Peyer's patch (tissue), 4 donors: ENCODE measurements around the gene CLRN1. TPM values are rescaled to one million over a fixed set of nuclear protein-coding genes. Genes with fewer than 3 reads are reported as not detected.

Experiments used
- DNase-seq, 3 donors: peaks; one replicate each; pipeline ENCODE4 v3.0.0-alpha.2; 2017 to 2019
- H3K27ac ChIP-seq, 4 donors: fragments of 200-600 bp; sonication (generic); one replicate each; pipeline ENCODE4 v1.5.1; 2016 to 2019
- H3K27me3 ChIP-seq, 2 donors: fragments of 200-600 bp; sonication (generic); one replicate each; pipeline ENCODE4 v1.5.1; 2019
- H3K36me3 ChIP-seq, 3 donors: fragments of 200-600 bp; sonication (generic); one replicate each; pipeline ENCODE4 v1.5.1; 2016 to 2019
- H3K4me1 ChIP-seq, 4 donors: fragments of 200-600 bp; sonication (generic); one replicate each; pipeline ENCODE4 v1.5.1; 2016 to 2019
- H3K4me3 ChIP-seq, 4 donors: fragments of 200-600 bp; sonication (generic); 1 replicate in 3 of 4; 2 replicates in 1 of 4; pipeline ENCODE4 v1.5.1; 2016 to 2019; ENCODE audit warnings: mild to moderate bottlenecking in 1 of 4
- H3K9me3 ChIP-seq, 4 donors: fragments of 200-600 bp; sonication (generic); one replicate each; pipeline ENCODE4 v1.5.1; 2016 to 2019; ENCODE audit warnings: mild to moderate bottlenecking in 1 of 4
- CTCF ChIP-seq, 6 experiments: fragments of 450-650 bp in 4 of 6; fragments of 200-600 bp in 2 of 6; sonication (generic) in 1 of 6; IDR thresholded peaks; one replicate each; pipeline ENCODE4 v1.5.1; 2017 to 2019; ENCODE audit warnings: antibody characterized with exemption in 6 of 6, mild to moderate bottlenecking in 3 of 6, moderate library complexity in 1 of 6
- POLR2A ChIP-seq, 2 donors: fragments of 450-650 bp; IDR thresholded peaks; one replicate each; pipeline ENCODE4 v1.5.1; 2017; ENCODE audit warnings: antibody characterized with exemption in 2 of 2, mild to moderate bottlenecking in 2 of 2, moderate library complexity in 2 of 2
- total RNA-seq, 4 donors: library from RNA; depleted of rRNA; stranded (reverse); fragments of >200 nt; gene quantifications; one replicate each; pipeline ENCODE4 v1.1.0, GENCODE V29; 2016

CLRN1 gene
- total RNA-seq, 4 donors from 2014 or later = not detected

- no peak overlapping the region for H3K27ac ChIP-seq
- DNase-seq = no peak
- no peaks in the 10 kb centered on the region for H3K4me1 ChIP-seq
- no peak overlapping the region for H3K4me3 ChIP-seq
- H3K36me3 ChIP-seq = no peaks in the 10 kb centered on the region
- H3K27me3 ChIP-seq = no peaks in the 10 kb centered on the region
- H3K9me3 ChIP-seq = no peaks in the 10 kb centered on the region
- TF ChIP-seq CTCF (IDR thresholded peaks at IDR 0.05) (no peak), POLR2A (IDR thresholded peaks at IDR 0.05) (no peak)
These were observed 93.4 kb downstream of the CLRN1 start for GRCh38 chr3:150878996-150879575.

- Histone ChIP-seq H3K9me3 (no peaks in the 10 kb centered on the region), H3K27ac (no peak overlapping the region), H3K36me3 (no peaks in the 10 kb centered on the region), H3K27me3 (no peaks in the 10 kb centered on the region), H3K4me1 (no peaks in the 10 kb centered on the region), H3K4me3 (no peak overlapping the region)
- TF ChIP-seq POLR2A (IDR thresholded peaks at IDR 0.05) (no peak), CTCF (IDR thresholded peaks at IDR 0.05) (no peak)
- DNase-seq = no peak
These were observed 94.2 kb downstream of the CLRN1 start for GRCh38 chr3:150878290-150878689.

GRCh38 chr3:150877303-150877702 is 95.2 kb downstream of the CLRN1 start:
- no peak for DNase-seq
- H3K36me3 ChIP-seq = no peaks in the 10 kb centered on the region
- H3K27ac ChIP-seq = no peak overlapping the region
- no peaks in the 10 kb centered on the region for H3K27me3 ChIP-seq
- no peak overlapping the region for H3K4me3 ChIP-seq
- no peaks in the 10 kb centered on the region for H3K4me1 ChIP-seq
- TF ChIP-seq POLR2A (IDR thresholded peaks at IDR 0.05) (no peak), CTCF (IDR thresholded peaks at IDR 0.05) (no peak)
- no peaks in the 10 kb centered on the region for H3K9me3 ChIP-seq

GRCh38 chr3:150876611-150877265 is 95.8 kb downstream of the CLRN1 start:
- TF ChIP-seq CTCF (IDR thresholded peaks at IDR 0.05) (no peak), POLR2A (IDR thresholded peaks at IDR 0.05) (no peak)
- Histone ChIP-seq H3K27me3 (no peaks in the 10 kb centered on the region), H3K27ac (no peak overlapping the region), H3K4me3 (no peak overlapping the region), H3K9me3 (no peaks in the 10 kb centered on the region), H3K36me3 (no peaks in the 10 kb centered on the region), H3K4me1 (no peaks in the 10 kb centered on the region)
- no peak for DNase-seq

Other genes with a start within 250 kb of the CLRN1 start
- 10 to 100 TPM; 21.4 to 42.6 (median 32.9) TPM for gene SIAH2, start 209.6 kb downstream of the CLRN1 start, total RNA-seq
- not detected for gene MINDY4B, start 67.3 kb downstream of the CLRN1 start, total RNA-seq
- gene MED12L, start 112.9 kb upstream of the CLRN1 start, total RNA-seq = 1 to 10 TPM in 1 of 4 donors, under 1 TPM in 2, not detected in 1; 0.09 to 3.3 (median 0.13) TPM
- 10 to 100 TPM in 1 of 4 donors, 1 to 10 TPM in 3; 4.9 to 11.0 (median 7.3) TPM for gene GPR171, start 230.5 kb upstream of the CLRN1 start, total RNA-seq